ENCODE measurements around the gene MEGF11.

MEGF11 gene

DNA sequence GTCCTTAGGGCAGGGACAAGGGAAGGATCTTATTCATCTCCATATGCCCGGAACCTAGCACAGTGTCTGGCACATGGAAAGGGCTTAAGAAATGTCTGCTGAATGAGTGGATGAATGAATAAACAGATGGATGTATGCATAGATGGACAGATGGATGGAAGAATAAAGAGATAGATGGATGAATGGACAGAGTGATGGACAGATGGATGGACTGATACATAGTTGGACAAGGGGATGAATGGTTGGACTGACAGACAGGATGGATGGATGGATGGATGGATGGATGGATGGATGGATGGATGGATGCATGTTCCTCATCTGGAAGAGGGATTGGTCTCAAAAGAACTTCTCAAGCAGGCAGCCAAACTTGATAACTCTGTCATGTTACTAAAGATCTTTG lies 177.6 kb downstream of the MEGF11 start:
- Histone ChIP-seq H3K27ac (no peak overlapping the region), H3K9ac (ENCODE audit: insufficient read length) (no peak overlapping the region), H3K9me3 (ENCODE audit: low read depth, low read length) (no peaks in the 10 kb centered on the region), H3K36me3 (ENCODE audit: insufficient read depth, low read length) (no peaks in the 10 kb centered on the region), H3K4me3 (no peak overlapping the region)
- TF ChIP-seq POLR2AphosphoS5 (IDR thresholded peaks at IDR 0.05; ENCODE audit: borderline replicate concordance, low read depth, low read length) (no peak), EZH2 (IDR thresholded peaks at IDR 0.05) (no peak), FOXP2 (optimal IDR thresholded peaks at IDR 0.05; ENCODE audit: control extremely low read depth, extremely low read length, insufficient read depth) (no peak)
- no peak for DNase-seq (ENCODE audit: low read depth, low spot score)

DNA sequence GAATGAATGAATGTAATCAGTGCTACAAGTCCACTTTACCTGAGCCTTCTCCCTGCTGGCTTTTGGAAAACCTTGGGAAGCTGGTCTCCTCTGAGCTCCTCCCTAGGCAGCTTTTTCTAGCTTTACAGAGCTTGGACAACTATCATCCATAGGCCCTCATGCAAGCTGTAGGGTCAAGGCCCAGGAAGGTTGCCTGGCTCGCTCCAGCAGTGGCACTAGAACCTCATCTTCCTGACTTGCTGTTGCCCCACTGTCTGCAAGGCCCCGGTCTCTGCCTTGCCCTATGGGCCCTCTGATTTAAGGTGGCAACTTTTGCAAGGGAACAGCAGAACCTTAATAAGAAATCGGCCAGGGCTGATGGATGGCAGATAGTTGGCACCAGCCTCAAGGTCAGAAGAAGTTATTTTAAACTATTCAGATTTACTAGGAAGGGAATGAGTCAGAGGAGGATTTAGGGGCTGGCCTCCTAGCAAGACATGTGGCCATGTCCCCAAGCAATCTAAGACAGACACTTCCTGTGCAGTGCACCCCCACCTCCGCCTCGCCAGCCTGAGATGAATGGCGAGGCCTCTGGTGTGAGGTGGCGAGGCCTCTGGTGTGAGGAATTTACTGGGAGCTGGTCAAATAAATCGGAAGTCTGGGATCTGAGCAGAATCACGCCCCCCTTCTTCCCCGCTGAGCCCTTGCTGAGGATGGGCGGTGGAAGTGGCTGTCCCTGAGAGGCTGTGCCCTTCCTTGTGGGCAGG lies 180.8 kb downstream of the MEGF11 start:
- H3K27ac ChIP-seq, result no peak overlapping the region

DNA sequence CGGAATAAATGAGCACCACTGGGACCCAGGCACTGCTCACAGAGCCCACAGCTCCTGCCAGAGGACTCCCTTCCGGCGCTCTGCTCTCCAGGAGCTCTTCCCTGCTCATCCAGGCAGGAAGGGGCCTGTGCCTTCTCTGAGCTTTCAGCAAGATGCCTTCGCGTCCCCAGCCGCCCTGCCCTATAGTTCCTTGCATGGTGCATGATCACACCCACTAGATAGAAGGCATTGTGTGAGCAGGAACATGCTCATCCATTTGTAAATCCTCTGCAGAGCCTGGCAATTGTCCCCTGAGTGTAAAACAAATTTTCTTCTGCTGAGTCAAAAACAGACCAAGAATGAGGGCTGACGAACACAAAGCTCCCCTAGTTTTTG lies 181.6 kb downstream of the MEGF11 start:
- Histone ChIP-seq H3K9ac (ENCODE audit: insufficient read length) (no peak overlapping the region), H3K27ac (no peak overlapping the region; the same call in 1 of the 2 replicates), H3K4me3 (peak overlapping the region; percentile 53), H3K36me3 (ENCODE audit: insufficient read depth, low read length) (no peaks in the 10 kb centered on the region), H3K9me3 (ENCODE audit: low read depth, low read length) (no peaks in the 10 kb centered on the region)
- no peak for DNase-seq (ENCODE audit: low read depth, low spot score)
- TF ChIP-seq POLR2AphosphoS5 (IDR thresholded peaks at IDR 0.05; ENCODE audit: borderline replicate concordance, low read depth, low read length) (no peak), EZH2 (IDR thresholded peaks at IDR 0.05) (no peak), FOXP2 (optimal IDR thresholded peaks at IDR 0.05; ENCODE audit: control extremely low read depth, extremely low read length, insufficient read depth) (no peak)

More for the DNA sequence above, 180.8 kb downstream of the MEGF11 start:
- Histone ChIP-seq H3K36me3 (ENCODE audit: insufficient read depth, low read length) (no peaks in the 10 kb centered on the region), H3K9ac (ENCODE audit: insufficient read length) (no peak overlapping the region), H3K9me3 (ENCODE audit: low read depth, low read length) (no peaks in the 10 kb centered on the region), H3K4me3 (no peak overlapping the region)
- no peak for DNase-seq (ENCODE audit: low read depth, low spot score)
- TF ChIP-seq POLR2AphosphoS5 (IDR thresholded peaks at IDR 0.05; ENCODE audit: borderline replicate concordance, low read depth, low read length), result no peak

DNA sequence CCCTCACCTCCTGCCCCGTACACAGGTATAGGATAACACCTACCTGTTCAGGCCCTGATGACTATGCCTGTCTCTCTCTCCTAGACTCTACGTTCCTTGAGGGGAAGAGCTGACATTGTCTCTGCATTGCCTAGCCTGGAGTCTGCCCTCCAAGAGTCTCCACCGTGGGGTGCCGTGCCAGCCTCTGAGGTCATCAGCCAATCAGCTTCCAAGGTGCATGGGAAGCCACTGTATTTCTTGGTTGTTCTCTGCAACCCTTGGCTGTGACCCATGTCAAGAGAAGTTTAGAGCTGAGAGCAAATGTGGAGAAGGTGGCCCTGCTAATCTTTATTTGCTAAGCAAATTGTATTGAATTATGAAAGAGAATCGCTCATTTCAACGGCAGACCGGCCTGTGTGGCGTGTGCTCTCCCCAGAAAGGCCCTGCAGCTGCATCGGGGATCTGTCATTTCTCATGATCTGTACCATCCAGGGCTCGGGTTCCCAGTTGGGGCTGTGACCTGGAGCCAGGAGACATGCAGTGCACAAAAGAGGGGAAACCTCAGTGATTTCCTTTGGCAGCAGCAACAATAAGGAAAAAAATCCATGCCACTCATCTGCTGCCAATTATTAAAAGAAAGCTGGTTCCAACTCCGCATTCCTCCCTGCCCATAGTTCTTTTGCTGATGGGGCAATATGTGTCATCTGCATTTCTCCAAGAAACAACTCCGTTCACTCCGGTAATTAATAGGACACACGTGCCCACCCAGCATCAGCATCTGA lies 182.2 kb downstream of the MEGF11 start:
- Histone ChIP-seq H3K9me3 (ENCODE audit: low read depth, low read length) (no peaks in the 10 kb centered on the region), H3K36me3 (ENCODE audit: insufficient read depth, low read length) (no peaks in the 10 kb centered on the region), H3K9ac (ENCODE audit: insufficient read length) (no peak overlapping the region), H3K27ac (no peak overlapping the region), H3K4me3 (peak overlapping the region; percentile 53)
- peak; percentile 22 for DNase-seq (ENCODE audit: low read depth, low spot score)
- TF ChIP-seq POLR2AphosphoS5 (IDR thresholded peaks at IDR 0.05; ENCODE audit: borderline replicate concordance, low read depth, low read length), result no peak

DNA sequence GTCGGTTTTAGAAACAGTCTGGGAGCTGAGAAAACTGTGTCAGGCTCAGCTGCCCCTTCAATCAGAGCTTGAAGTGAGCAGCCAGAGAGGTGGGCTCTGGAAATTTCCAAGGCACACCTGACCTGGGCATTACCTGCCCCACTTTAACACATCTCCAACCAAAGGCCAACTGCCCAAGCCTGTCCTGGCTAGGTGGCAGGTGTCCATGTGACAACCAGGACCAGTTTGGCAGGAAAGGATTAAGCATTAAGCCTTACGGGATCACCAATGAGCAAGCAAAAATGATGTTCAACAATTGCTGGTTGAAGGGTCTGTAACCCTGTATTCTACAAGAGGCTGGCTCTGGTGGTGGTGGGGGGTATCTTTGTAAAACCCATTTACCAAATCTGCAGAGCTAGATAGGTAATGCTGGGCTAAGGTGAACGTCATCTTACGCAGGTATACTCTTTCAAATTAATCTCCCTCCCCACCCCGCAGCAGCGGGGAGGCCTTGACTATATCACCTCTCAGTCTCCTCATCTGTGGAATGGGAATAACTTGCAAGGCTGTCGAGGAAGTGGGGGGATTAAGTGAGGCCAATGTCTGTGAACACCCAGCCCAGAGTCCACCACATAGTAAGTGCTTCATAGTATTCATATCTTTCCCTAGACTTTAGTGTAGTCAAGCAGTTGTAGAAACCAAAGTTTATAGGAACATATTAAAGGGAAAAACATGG lies 183.2 kb downstream of the MEGF11 start:
- no peak overlapping the region for H3K27ac ChIP-seq
- no peak for TF ChIP-seq FOXP2 (optimal IDR thresholded peaks at IDR 0.05; ENCODE audit: control extremely low read depth, extremely low read length, insufficient read depth)
- TF ChIP-seq EZH2 (IDR thresholded peaks at IDR 0.05), result no peak
- no peak for TF ChIP-seq POLR2AphosphoS5 (IDR thresholded peaks at IDR 0.05; ENCODE audit: borderline replicate concordance, low read depth, low read length)
- H3K36me3 ChIP-seq (ENCODE audit: insufficient read depth, low read length), result no peaks in the 10 kb centered on the region
- DNase-seq (ENCODE audit: low read depth, low spot score), result no peak
- H3K9me3 ChIP-seq (ENCODE audit: low read depth, low read length), result no peaks in the 10 kb centered on the region
- H3K9ac ChIP-seq (ENCODE audit: insufficient read length), result no peak overlapping the region
- H3K4me3 ChIP-seq, result no peak overlapping the region

DNA sequence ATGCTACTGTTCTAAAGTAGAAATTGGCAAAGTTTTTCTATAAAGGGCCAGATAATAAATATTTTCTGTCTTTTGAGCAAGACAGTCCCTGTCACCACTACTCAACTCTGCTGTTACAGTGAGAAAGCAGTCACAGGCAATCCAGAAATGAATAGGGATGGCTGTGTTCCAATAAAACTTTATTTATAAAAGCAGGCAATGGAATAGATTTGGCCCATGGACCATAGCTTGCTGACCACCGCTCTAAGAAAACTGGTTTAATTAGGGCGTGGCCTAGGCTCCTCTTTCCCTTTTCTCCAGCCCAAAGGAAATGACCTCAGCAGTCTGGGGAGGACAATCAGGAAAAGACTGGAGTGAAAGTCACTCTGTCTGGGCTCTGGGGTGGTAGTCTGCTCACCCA lies 183.8 kb downstream of the MEGF11 start:
- Histone ChIP-seq H3K36me3 (ENCODE audit: insufficient read depth, low read length) (no peaks in the 10 kb centered on the region), H3K27ac (no peak overlapping the region), H3K9me3 (ENCODE audit: low read depth, low read length) (no peaks in the 10 kb centered on the region), H3K9ac (ENCODE audit: insufficient read length) (no peak overlapping the region), H3K4me3 (no peak overlapping the region)
- TF ChIP-seq EZH2 (IDR thresholded peaks at IDR 0.05) (no peak), POLR2AphosphoS5 (IDR thresholded peaks at IDR 0.05; ENCODE audit: borderline replicate concordance, low read depth, low read length) (no peak), FOXP2 (optimal IDR thresholded peaks at IDR 0.05; ENCODE audit: control extremely low read depth, extremely low read length, insufficient read depth) (no peak)
- no peak for DNase-seq (ENCODE audit: low read depth, low spot score)

DNA sequence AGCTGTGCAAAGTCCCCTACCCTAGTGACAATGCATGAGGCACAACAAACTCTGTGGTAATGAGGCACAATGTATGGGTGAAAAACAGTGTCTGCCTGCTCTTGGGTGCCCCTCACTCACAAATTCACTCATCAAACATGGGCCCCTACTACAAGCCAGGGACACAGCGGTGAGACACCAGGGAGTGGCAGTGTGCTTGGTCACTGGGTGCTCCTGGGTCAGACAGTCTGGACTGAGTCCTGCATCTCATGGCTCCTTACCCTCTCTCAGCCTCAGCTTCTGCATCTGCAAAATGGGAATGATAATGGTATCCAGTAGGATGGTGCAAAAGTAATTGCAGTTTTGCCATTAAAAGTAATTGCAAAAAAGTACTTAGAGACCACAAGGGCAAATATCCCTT lies 184.7 kb downstream of the MEGF11 start:
- H3K4me3 ChIP-seq, result no peak overlapping the region
- H3K9ac ChIP-seq (ENCODE audit: insufficient read length), result no peak overlapping the region
- H3K27ac ChIP-seq, result no peak overlapping the region
- no peak for DNase-seq (ENCODE audit: low read depth, low spot score)
- no peaks in the 10 kb centered on the region for H3K9me3 ChIP-seq (ENCODE audit: low read depth, low read length)
- no peak for TF ChIP-seq EZH2 (IDR thresholded peaks at IDR 0.05)
- no peak for TF ChIP-seq FOXP2 (optimal IDR thresholded peaks at IDR 0.05; ENCODE audit: control extremely low read depth, extremely low read length, insufficient read depth)
- no peak for TF ChIP-seq POLR2AphosphoS5 (IDR thresholded peaks at IDR 0.05; ENCODE audit: borderline replicate concordance, low read depth, low read length)
- no peaks in the 10 kb centered on the region for H3K36me3 ChIP-seq (ENCODE audit: insufficient read depth, low read length)

DNA sequence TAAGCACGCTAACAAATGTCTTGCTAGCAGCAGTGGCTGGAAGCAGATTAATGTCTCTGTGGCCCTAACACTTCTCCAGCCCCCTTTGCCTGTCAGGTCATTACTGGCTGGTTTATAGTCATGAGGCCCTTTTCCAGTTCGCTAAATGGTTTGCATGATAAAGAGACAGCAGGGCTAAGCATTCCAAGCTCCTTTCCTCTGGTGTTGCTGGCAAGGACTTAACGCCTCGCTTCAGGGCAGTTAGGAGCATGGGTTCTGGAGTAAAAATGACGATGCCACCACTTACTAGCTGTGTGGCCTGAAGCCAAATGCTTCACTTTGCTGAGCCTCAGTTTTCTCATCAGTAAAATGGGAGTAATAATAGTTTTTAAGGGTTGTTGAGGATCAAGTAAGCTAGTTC lies 185.9 kb downstream of the MEGF11 start:
- TF ChIP-seq POLR2AphosphoS5 (IDR thresholded peaks at IDR 0.05; ENCODE audit: borderline replicate concordance, low read depth, low read length) (no peak), EZH2 (IDR thresholded peaks at IDR 0.05) (no peak), FOXP2 (optimal IDR thresholded peaks at IDR 0.05; ENCODE audit: control extremely low read depth, extremely low read length, insufficient read depth) (no peak)
- Histone ChIP-seq H3K9me3 (ENCODE audit: low read depth, low read length) (no peaks in the 10 kb centered on the region), H3K36me3 (ENCODE audit: insufficient read depth, low read length) (no peaks in the 10 kb centered on the region), H3K27ac (no peak overlapping the region), H3K4me3 (no peak overlapping the region), H3K9ac (ENCODE audit: insufficient read length) (no peak overlapping the region)
- DNase-seq (ENCODE audit: low read depth, low spot score), result no peak
